Liver (tissue), 9 donors: ENCODE results near the gene NUBP1. TPM values are rescaled to one million over a fixed set of nuclear protein-coding genes. Genes with fewer than 3 reads are reported as not detected.

ENCODE experiments used
- DNase-seq: peaks from one replicate; pipeline ENCODE4 v3.0.0-alpha.2; 2017; ENCODE audit warnings: low spot score
- H3K27ac ChIP-seq, 2 donors: one replicate each; pipeline ENCODE4 v1.7.0; 2013; ENCODE audit warnings: inconsistent platforms in 2 of 2, low read length in 2 of 2, control low read depth in 1 of 2, low read depth in 1 of 2, mild to moderate bottlenecking in 1 of 2
- H3K27me3 ChIP-seq, 4 donors: one replicate each; pipeline versions ENCODE4 v1.6.1 to v1.7.0; 2013; ENCODE audit warnings: low read length in 3 of 4, inconsistent platforms in 1 of 4, mild to moderate bottlenecking in 1 of 4, moderate library complexity in 1 of 4; ENCODE audit not compliant: control insufficient read depth in 4 of 4, insufficient read depth in 4 of 4
- H3K36me3 ChIP-seq, 4 donors: one replicate each; pipeline versions ENCODE4 v1.6.1 to v1.7.0; 2013; ENCODE audit warnings: low read length in 3 of 4, mild to moderate bottlenecking in 3 of 4, low read depth in 1 of 4, moderate library complexity in 1 of 4; ENCODE audit not compliant: control insufficient read depth in 4 of 4, insufficient read depth in 3 of 4
- H3K4me1 ChIP-seq, 4 donors: one replicate each; pipeline versions ENCODE4 v1.6.1 to v1.7.0; 2013; ENCODE audit warnings: low read length in 3 of 4, mild to moderate bottlenecking in 3 of 4, moderate library complexity in 1 of 4; ENCODE audit not compliant: control insufficient read depth in 4 of 4, insufficient read depth in 4 of 4
- H3K4me3 ChIP-seq, 3 donors: one replicate each; pipeline versions ENCODE4 v1.6.1 to v1.7.0; 2013; ENCODE audit warnings: low read length in 3 of 3, control low read depth in 1 of 3, low read depth in 1 of 3, mild to moderate bottlenecking in 1 of 3
- H3K9ac ChIP-seq, 2 donors: one replicate each; pipeline ENCODE4 v1.7.0; 2013; ENCODE audit warnings: low read length in 2 of 2, mild to moderate bottlenecking in 2 of 2, moderate library complexity in 2 of 2, control low read depth in 1 of 2, low read depth in 1 of 2
- H3K9me3 ChIP-seq, 4 donors: one replicate each; pipeline versions ENCODE4 v1.6.1 to v1.7.0; 2013; ENCODE audit warnings: low read length in 3 of 4; ENCODE audit not compliant: control insufficient read depth in 4 of 4
- EGR1 ChIP-seq, 2 donors: IDR thresholded peaks; 2 replicates each; pipeline ENCODE4 v1.6.1; 2016 to 2018; ENCODE audit warnings: antibody characterized with exemption in 2 of 2, low read depth in 2 of 2
- FOXA1 ChIP-seq: IDR thresholded peaks from 2 replicates; pipeline ENCODE4 v1.6.1; 2016; ENCODE audit warnings: antibody characterized with exemption
- FOXA2 ChIP-seq: IDR thresholded peaks from 2 replicates; pipeline ENCODE4 v1.6.1; 2016; ENCODE audit warnings: antibody characterized with exemption
- GABPA ChIP-seq, 2 donors: IDR thresholded peaks in 1 of 2; conservative IDR thresholded peaks in 1 of 2; 2 replicates each; pipeline ENCODE4 v1.6.1; 2016; ENCODE audit warnings: antibody characterized with exemption in 2 of 2, mild to moderate bottlenecking in 1 of 2, moderate library complexity in 1 of 2
- HNF4A ChIP-seq, 2 donors: conservative IDR thresholded peaks; 2 replicates each; pipeline ENCODE4 v1.6.1; 2016; ENCODE audit warnings: antibody characterized with exemption in 2 of 2, mild to moderate bottlenecking in 2 of 2
- HNF4G ChIP-seq: IDR thresholded peaks from 2 replicates; pipeline ENCODE4 v1.6.1; 2016; ENCODE audit warnings: antibody characterized with exemption
- MAX ChIP-seq: IDR thresholded peaks from 2 replicates; pipeline ENCODE4 v1.6.1; 2016; ENCODE audit warnings: antibody characterized with exemption
- NR2F2 ChIP-seq: IDR thresholded peaks from 2 replicates; pipeline ENCODE4 v1.6.1; 2016; ENCODE audit warnings: antibody characterized with exemption
- RAD21 ChIP-seq, 2 donors: IDR thresholded peaks; 2 replicates each; pipeline ENCODE4 v1.6.1; 2016; ENCODE audit warnings: antibody characterized with exemption in 2 of 2, mild to moderate bottlenecking in 2 of 2
- RXRA ChIP-seq, 2 donors: IDR thresholded peaks; 2 replicates each; pipeline ENCODE4 v1.6.1; 2017 to 2018; ENCODE audit warnings: antibody characterized with exemption in 2 of 2, mild to moderate bottlenecking in 1 of 2
- TAF1 ChIP-seq: conservative IDR thresholded peaks from 2 replicates; pipeline ENCODE4 v1.6.1; 2016; ENCODE audit warnings: antibody characterized with exemption, mild to moderate bottlenecking
- ZBTB33 ChIP-seq: IDR thresholded peaks from 2 replicates; pipeline ENCODE4 v1.6.1; 2016; ENCODE audit warnings: antibody characterized with exemption
- WGBS: extraction: QIAGEN DNeasy Blood & Tissue Kit; methylation state at CpG from one replicate; pipeline ENCODE4 v1.1.7; 2013; 5-methylcytosine and 5-hydroxymethylcytosine counted together
- polyA plus RNA-seq, 2 donors: library from polyadenylated mRNA; stranded (reverse) in 1 of 2; unstranded in 1 of 2; fragments of 200-250 nt in 1 of 2; fragments of >200 nt in 1 of 2; fragmentation: Nextera tagmentation in 1 of 2; extraction: Ambion mirVana in 1 of 2; gene quantifications; one replicate each; pipeline versions ENCODE4 v1.2.1 to v1.2.3, GENCODE V29; 2013 to 2015
- total RNA-seq, 2 donors: library from RNA; depleted of rRNA; stranded (reverse); fragments of >200 nt; gene quantifications; one replicate each; pipeline ENCODE4 v1.2.3, GENCODE V29; 2014
- TF ChIP-seq, protein P1 (sequence below): IDR thresholded peaks from 2 replicates; pipeline ENCODE4 v1.6.1; 2016; ENCODE audit warnings: antibody characterized with exemption, mild to moderate bottlenecking
- TF ChIP-seq, protein P2 (sequence below): fragments of 150-350 bp; IDR thresholded peaks from 2 replicates; pipeline ENCODE4 v1.5.1; 2017; ENCODE audit warnings: improper control_type of control experiment, low read depth, low read length; ENCODE audit not compliant: missing input control
- donor health status: healthy.
- donor health status: healthy.
- donor health status: healthy.
- donor health status: healthy.
- donor health status: healthy.

Gene NUBP1
- total and polyA plus RNA-seq, 4 donors = 16.6 to 22.5 (median 20.3) TPM

DNA sequence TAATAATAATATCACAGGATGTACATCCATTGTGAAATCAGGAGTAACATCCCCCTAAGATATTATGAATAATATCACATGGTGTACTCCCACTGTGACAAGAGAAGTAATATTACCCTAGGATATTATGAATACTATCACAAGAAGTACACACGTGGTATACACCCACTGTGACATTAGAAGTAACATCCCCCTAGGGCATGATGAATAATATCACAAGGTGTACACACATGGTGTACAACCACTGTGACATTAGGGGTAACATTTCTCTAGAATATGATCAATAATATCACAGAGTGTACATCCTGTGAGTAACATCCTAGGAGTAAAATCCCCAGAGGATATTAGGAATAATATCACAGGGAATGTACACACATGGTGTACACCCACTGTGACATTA, 43.9 kb upstream of the NUBP1 start:
- Histone ChIP-seq H3K27me3 (no peaks in the 10 kb centered on the region), H3K36me3 (no peaks in the 10 kb centered on the region), H3K4me3 (no peak overlapping the region), H3K27ac (no peak overlapping the region), H3K9ac (no peak overlapping the region), H3K9me3 (no peaks in the 10 kb centered on the region), H3K4me1 (no peaks in the 10 kb centered on the region)
- 87% methylated on average over 1 of the region's 1 CpG for WGBS
- TF ChIP-seq ZBTB33 (no peak), MAX (no peak)
- DNase-seq = no peak

- Histone ChIP-seq H3K9ac (no peak overlapping the region), H3K4me3 (no peak overlapping the region), H3K4me1 (no peaks in the 10 kb centered on the region), H3K36me3 (no peaks in the 10 kb centered on the region), H3K9me3 (no peaks in the 10 kb centered on the region), H3K27ac (no peak overlapping the region), H3K27me3 (no peaks in the 10 kb centered on the region)
- WGBS = 72% methylated on average over 4 of the region's 4 CpGs
- DNase-seq = no peak
- TF ChIP-seq HNF4G = no peak
- no peak for TF ChIP-seq RAD21 (IDR thresholded peaks at IDR 0.05)
- no peak for TF ChIP-seq NR2F2
- TF ChIP-seq FOXA1 = no peak
- TF ChIP-seq, protein P1, sequence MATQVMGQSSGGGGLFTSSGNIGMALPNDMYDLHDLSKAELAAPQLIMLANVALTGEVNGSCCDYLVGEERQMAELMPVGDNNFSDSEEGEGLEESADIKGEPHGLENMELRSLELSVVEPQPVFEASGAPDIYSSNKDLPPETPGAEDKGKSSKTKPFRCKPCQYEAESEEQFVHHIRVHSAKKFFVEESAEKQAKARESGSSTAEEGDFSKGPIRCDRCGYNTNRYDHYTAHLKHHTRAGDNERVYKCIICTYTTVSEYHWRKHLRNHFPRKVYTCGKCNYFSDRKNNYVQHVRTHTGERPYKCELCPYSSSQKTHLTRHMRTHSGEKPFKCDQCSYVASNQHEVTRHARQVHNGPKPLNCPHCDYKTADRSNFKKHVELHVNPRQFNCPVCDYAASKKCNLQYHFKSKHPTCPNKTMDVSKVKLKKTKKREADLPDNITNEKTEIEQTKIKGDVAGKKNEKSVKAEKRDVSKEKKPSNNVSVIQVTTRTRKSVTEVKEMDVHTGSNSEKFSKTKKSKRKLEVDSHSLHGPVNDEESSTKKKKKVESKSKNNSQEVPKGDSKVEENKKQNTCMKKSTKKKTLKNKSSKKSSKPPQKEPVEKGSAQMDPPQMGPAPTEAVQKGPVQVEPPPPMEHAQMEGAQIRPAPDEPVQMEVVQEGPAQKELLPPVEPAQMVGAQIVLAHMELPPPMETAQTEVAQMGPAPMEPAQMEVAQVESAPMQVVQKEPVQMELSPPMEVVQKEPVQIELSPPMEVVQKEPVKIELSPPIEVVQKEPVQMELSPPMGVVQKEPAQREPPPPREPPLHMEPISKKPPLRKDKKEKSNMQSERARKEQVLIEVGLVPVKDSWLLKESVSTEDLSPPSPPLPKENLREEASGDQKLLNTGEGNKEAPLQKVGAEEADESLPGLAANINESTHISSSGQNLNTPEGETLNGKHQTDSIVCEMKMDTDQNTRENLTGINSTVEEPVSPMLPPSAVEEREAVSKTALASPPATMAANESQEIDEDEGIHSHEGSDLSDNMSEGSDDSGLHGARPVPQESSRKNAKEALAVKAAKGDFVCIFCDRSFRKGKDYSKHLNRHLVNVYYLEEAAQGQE = no peak
- TF ChIP-seq GABPA (IDR thresholded peaks at IDR 0.05 in 1 of 2, conservative IDR thresholded peaks at IDR 0.05 in 1 of 2) = no peak
- no peak for TF ChIP-seq MAX
Measured at GRCh38 chr16:10708969-10709368, 34.7 kb upstream of the NUBP1 start.

DNA sequence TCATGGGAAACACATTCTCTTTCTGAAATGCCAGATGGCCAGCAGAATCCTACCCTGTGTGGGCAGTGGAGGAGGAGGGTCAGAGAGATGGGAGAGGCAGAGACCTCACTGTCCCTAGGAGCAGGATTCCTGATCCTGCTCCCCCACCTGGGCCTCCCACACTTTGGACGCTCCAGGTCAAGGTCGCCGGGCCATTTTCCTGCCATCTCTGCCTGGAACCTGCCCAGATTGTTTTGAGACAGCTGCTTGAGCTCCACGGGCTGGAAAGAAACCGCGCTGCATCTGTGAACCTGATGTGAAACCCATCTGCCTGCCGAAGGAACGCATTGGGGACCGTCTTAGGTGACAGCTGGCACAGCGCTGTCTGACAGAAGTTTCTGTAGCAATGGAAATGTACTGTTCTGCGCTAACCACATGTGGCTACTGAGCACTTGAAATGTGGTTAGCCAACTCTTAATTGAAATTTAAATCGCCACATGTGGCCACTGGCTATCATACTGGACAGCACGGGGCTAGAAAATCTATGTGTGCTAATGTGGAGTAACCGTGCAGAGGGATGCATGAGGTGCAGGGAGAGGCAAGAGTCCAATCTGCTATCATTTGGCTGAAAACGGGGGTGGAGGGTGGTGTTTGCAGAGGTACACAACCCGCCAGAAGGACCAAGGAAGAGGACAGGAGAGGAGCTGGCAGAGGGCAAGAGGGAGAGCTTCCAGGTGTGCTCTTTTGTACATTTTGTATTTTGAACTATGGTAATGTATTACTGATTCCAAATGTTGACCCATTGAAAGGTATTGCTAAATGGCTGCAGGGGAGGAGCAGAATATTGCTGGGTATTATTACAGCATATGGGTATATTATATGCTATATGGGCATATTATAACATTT, 15.4 kb upstream of the NUBP1 start:
- no peaks in the 10 kb centered on the region for H3K27me3 ChIP-seq
- no peak overlapping the region for H3K27ac ChIP-seq
- no peaks in the 10 kb centered on the region for H3K36me3 ChIP-seq
- TF ChIP-seq TAF1 (no peak), RAD21 (IDR thresholded peaks at IDR 0.05) (peak; percentile 2 to 24), HNF4A (conservative IDR thresholded peaks at IDR 0.05) (peak; percentile 48 to 57), FOXA2 (no peak), RXRA (IDR thresholded peaks at IDR 0.05) (peak in 1 of 2 donors; percentile 12), EGR1 (IDR thresholded peaks at IDR 0.05; ENCODE audit: low read depth in 2 of 2) (no peak), ZBTB33 (no peak)
- TF ChIP-seq, protein P2, sequence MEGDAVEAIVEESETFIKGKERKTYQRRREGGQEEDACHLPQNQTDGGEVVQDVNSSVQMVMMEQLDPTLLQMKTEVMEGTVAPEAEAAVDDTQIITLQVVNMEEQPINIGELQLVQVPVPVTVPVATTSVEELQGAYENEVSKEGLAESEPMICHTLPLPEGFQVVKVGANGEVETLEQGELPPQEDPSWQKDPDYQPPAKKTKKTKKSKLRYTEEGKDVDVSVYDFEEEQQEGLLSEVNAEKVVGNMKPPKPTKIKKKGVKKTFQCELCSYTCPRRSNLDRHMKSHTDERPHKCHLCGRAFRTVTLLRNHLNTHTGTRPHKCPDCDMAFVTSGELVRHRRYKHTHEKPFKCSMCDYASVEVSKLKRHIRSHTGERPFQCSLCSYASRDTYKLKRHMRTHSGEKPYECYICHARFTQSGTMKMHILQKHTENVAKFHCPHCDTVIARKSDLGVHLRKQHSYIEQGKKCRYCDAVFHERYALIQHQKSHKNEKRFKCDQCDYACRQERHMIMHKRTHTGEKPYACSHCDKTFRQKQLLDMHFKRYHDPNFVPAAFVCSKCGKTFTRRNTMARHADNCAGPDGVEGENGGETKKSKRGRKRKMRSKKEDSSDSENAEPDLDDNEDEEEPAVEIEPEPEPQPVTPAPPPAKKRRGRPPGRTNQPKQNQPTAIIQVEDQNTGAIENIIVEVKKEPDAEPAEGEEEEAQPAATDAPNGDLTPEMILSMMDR = no peak
- no peak for DNase-seq
- 47% methylated on average over 16 of the region's 16 CpGs for WGBS
- H3K4me3 ChIP-seq = no peak overlapping the region
- H3K9me3 ChIP-seq = no peaks in the 10 kb centered on the region
- H3K9ac ChIP-seq = no peak overlapping the region
- peaks cover 3 to 17% (median 12%) of the 10 kb centered on the region in 4 donors for H3K4me1 ChIP-seq
